ENCODE data around the gene MGARP. TPM values are rescaled to one million over a fixed set of nuclear protein-coding genes. Genes with fewer than 3 reads are reported as not detected.

MGARP gene
- total RNA-seq, 6 donors from 2014 or later = 0.43 to 0.98 TPM; not detected in 4

GRCh38 chr4:139312552-139313332 is 32.7 kb upstream of the MGARP start:
- ATAC-seq (ENCODE audit: low FRiP score in 2 of 2) (peak in 1 of 2 donors; percentile 48), DNase-seq (no peak)
- Histone ChIP-seq H3K9me3 (no peaks in the 10 kb centered on the region), H3K36me3 (no peaks in the 10 kb centered on the region), H3K27ac (peak overlapping the region in 1 of 4 donors; percentile 45), H3K4me3 (no peak overlapping the region), H3K27me3 (no peaks in the 10 kb centered on the region), H3K4me1 (peaks cover 29 to 41% (median 35%) of the 10 kb centered on the region in 4 donors)
- TF ChIP-seq CTCF (IDR thresholded peaks at IDR 0.05) = no peak
- no peak for TF ChIP-seq POLR2AphosphoS5 (IDR thresholded peaks at IDR 0.05)
- no peak for TF ChIP-seq EP300 (IDR thresholded peaks at IDR 0.05)
- no peak for TF ChIP-seq POLR2A (IDR thresholded peaks at IDR 0.05)
- WGBS, 2 donors = 83 to 95% methylated on average over 3 of the region's 3 CpGs

GRCh38 chr4:139311909-139312308 is 31.9 kb upstream of the MGARP start:
- no peak for DNase-seq
- H3K4me3 ChIP-seq = no peak overlapping the region
- no peaks in the 10 kb centered on the region for H3K36me3 ChIP-seq
- TF ChIP-seq POLR2A (IDR thresholded peaks at IDR 0.05) = no peak
- no peak for TF ChIP-seq CTCF (IDR thresholded peaks at IDR 0.05)
- TF ChIP-seq POLR2AphosphoS5 (IDR thresholded peaks at IDR 0.05) = no peak
- no peak for TF ChIP-seq EP300 (IDR thresholded peaks at IDR 0.05)
- H3K27ac ChIP-seq = no peak overlapping the region
- ATAC-seq (ENCODE audit: low FRiP score in 2 of 2) = no peak
- 64 to 70% methylated on average over 3 of the region's 3 CpGs for WGBS, 2 donors
- H3K27me3 ChIP-seq = no peaks in the 10 kb centered on the region
- peaks cover 29 to 43% (median 35%) of the 10 kb centered on the region in 4 donors for H3K4me1 ChIP-seq
- no peaks in the 10 kb centered on the region for H3K9me3 ChIP-seq

GRCh38 chr4:139304920-139305319 is 24.9 kb upstream of the MGARP start:
- 98 to 100% methylated on average over 2 of the region's 2 CpGs for WGBS, 2 donors
- H3K27me3 ChIP-seq = no peaks in the 10 kb centered on the region
- no peaks in the 10 kb centered on the region for H3K9me3 ChIP-seq
- H3K4me3 ChIP-seq = no peak overlapping the region
- no peak overlapping the region for H3K27ac ChIP-seq
- no peak for TF ChIP-seq EP300 (IDR thresholded peaks at IDR 0.05)
- no peak for TF ChIP-seq POLR2AphosphoS5 (IDR thresholded peaks at IDR 0.05)
- TF ChIP-seq POLR2A (IDR thresholded peaks at IDR 0.05) = no peak
- no peak for TF ChIP-seq CTCF (IDR thresholded peaks at IDR 0.05)
- no peak for DNase-seq
- peaks cover 0 to 13% (median 0%) of the 10 kb centered on the region in 4 donors for H3K36me3 ChIP-seq
- no peak for ATAC-seq (ENCODE audit: low FRiP score in 2 of 2)
- peaks cover 19 to 35% (median 28%) of the 10 kb centered on the region in 4 donors for H3K4me1 ChIP-seq

GRCh38 chr4:139301821-139302611 is 22.0 kb upstream of the MGARP start, which contains the start of gene NDUFC1:
Gene NDUFC1 (minus strand): TSS chr4:139302477. CDS start chr4:139295798, 6,679 bp downstream.
- WGBS, 2 donors = 0% methylated on average over 32 to 44 of the region's 46 CpGs
- peak; percentile 65 to 86 for DNase-seq
- TF ChIP-seq EP300 (IDR thresholded peaks at IDR 0.05) (no peak), POLR2A (IDR thresholded peaks at IDR 0.05) (peak in 2 of 4 donors; percentile 8 to 62), CTCF (IDR thresholded peaks at IDR 0.05) (peak in 2 of 6 experiments; percentile 32 to 59), POLR2AphosphoS5 (IDR thresholded peaks at IDR 0.05) (peak; percentile 45 to 62)

More at GRCh38 chr4:139301821-139302611, 22.0 kb upstream of the MGARP start, which contains the start of gene NDUFC1:
- Histone ChIP-seq H3K4me1 (peaks cover 24 to 42% (median 31%) of the 10 kb centered on the region in 4 donors), H3K27ac (peak within 1 kb of the TSS; percentile 88 to 98 (median 95)), H3K4me3 (peak within 1 kb of the TSS; percentile 75 to 99 (median 84)), H3K9me3 (no peaks in the 10 kb centered on the region), H3K36me3 (peaks cover 0 to 13% (median 0%) of the 10 kb centered on the region in 4 donors), H3K27me3 (no peaks in the 10 kb centered on the region)
- peak; percentile 75 to 81 for ATAC-seq (ENCODE audit: low FRiP score in 2 of 2)
